Liver (tissue), 9 donors: ENCODE measurements around the gene PYGB. TPM values are rescaled to one million over a fixed set of nuclear protein-coding genes. Genes with fewer than 3 reads are reported as not detected.

Source experiments
- DNase-seq: peaks from one replicate; pipeline ENCODE4 v3.0.0-alpha.2; 2017; ENCODE audit warnings: low spot score
- H3K27ac ChIP-seq, 2 donors: one replicate each; pipeline ENCODE4 v1.7.0; 2013; ENCODE audit warnings: inconsistent platforms in 2 of 2, low read length in 2 of 2, control low read depth in 1 of 2, low read depth in 1 of 2, mild to moderate bottlenecking in 1 of 2
- H3K27me3 ChIP-seq, 4 donors: one replicate each; pipeline versions ENCODE4 v1.6.1 to v1.7.0; 2013; ENCODE audit warnings: low read length in 3 of 4, inconsistent platforms in 1 of 4, mild to moderate bottlenecking in 1 of 4, moderate library complexity in 1 of 4; ENCODE audit not compliant: control insufficient read depth in 4 of 4, insufficient read depth in 4 of 4
- H3K36me3 ChIP-seq, 4 donors: one replicate each; pipeline versions ENCODE4 v1.6.1 to v1.7.0; 2013; ENCODE audit warnings: low read length in 3 of 4, mild to moderate bottlenecking in 3 of 4, low read depth in 1 of 4, moderate library complexity in 1 of 4; ENCODE audit not compliant: control insufficient read depth in 4 of 4, insufficient read depth in 3 of 4
- H3K4me1 ChIP-seq, 4 donors: one replicate each; pipeline versions ENCODE4 v1.6.1 to v1.7.0; 2013; ENCODE audit warnings: low read length in 3 of 4, mild to moderate bottlenecking in 3 of 4, moderate library complexity in 1 of 4; ENCODE audit not compliant: control insufficient read depth in 4 of 4, insufficient read depth in 4 of 4
- H3K4me3 ChIP-seq, 3 donors: one replicate each; pipeline versions ENCODE4 v1.6.1 to v1.7.0; 2013; ENCODE audit warnings: low read length in 3 of 3, control low read depth in 1 of 3, low read depth in 1 of 3, mild to moderate bottlenecking in 1 of 3
- H3K9ac ChIP-seq, 2 donors: one replicate each; pipeline ENCODE4 v1.7.0; 2013; ENCODE audit warnings: low read length in 2 of 2, mild to moderate bottlenecking in 2 of 2, moderate library complexity in 2 of 2, control low read depth in 1 of 2, low read depth in 1 of 2
- H3K9me3 ChIP-seq, 4 donors: one replicate each; pipeline versions ENCODE4 v1.6.1 to v1.7.0; 2013; ENCODE audit warnings: low read length in 3 of 4; ENCODE audit not compliant: control insufficient read depth in 4 of 4
- EGR1 ChIP-seq, 2 donors: IDR thresholded peaks; 2 replicates each; pipeline ENCODE4 v1.6.1; 2016 to 2018; ENCODE audit warnings: antibody characterized with exemption in 2 of 2, low read depth in 2 of 2
- FOXA1 ChIP-seq: IDR thresholded peaks from 2 replicates; pipeline ENCODE4 v1.6.1; 2016; ENCODE audit warnings: antibody characterized with exemption
- FOXA2 ChIP-seq: IDR thresholded peaks from 2 replicates; pipeline ENCODE4 v1.6.1; 2016; ENCODE audit warnings: antibody characterized with exemption
- GABPA ChIP-seq, 2 donors: IDR thresholded peaks in 1 of 2; conservative IDR thresholded peaks in 1 of 2; 2 replicates each; pipeline ENCODE4 v1.6.1; 2016; ENCODE audit warnings: antibody characterized with exemption in 2 of 2, mild to moderate bottlenecking in 1 of 2, moderate library complexity in 1 of 2
- HNF4A ChIP-seq, 2 donors: conservative IDR thresholded peaks; 2 replicates each; pipeline ENCODE4 v1.6.1; 2016; ENCODE audit warnings: antibody characterized with exemption in 2 of 2, mild to moderate bottlenecking in 2 of 2
- HNF4G ChIP-seq: IDR thresholded peaks from 2 replicates; pipeline ENCODE4 v1.6.1; 2016; ENCODE audit warnings: antibody characterized with exemption
- JUND ChIP-seq, 2 donors: IDR thresholded peaks; 2 replicates each; pipeline ENCODE4 v1.6.1; 2016; ENCODE audit warnings: antibody characterized with exemption in 2 of 2
- NR2F2 ChIP-seq: IDR thresholded peaks from 2 replicates; pipeline ENCODE4 v1.6.1; 2016; ENCODE audit warnings: antibody characterized with exemption
- RXRA ChIP-seq, 2 donors: IDR thresholded peaks; 2 replicates each; pipeline ENCODE4 v1.6.1; 2017 to 2018; ENCODE audit warnings: antibody characterized with exemption in 2 of 2, mild to moderate bottlenecking in 1 of 2
- SP1 ChIP-seq: IDR thresholded peaks from 2 replicates; pipeline ENCODE4 v1.6.1; 2018; ENCODE audit warnings: antibody characterized with exemption, mild to moderate bottlenecking
- TAF1 ChIP-seq: conservative IDR thresholded peaks from 2 replicates; pipeline ENCODE4 v1.6.1; 2016; ENCODE audit warnings: antibody characterized with exemption, mild to moderate bottlenecking
- YY1 ChIP-seq: IDR thresholded peaks from 2 replicates; pipeline ENCODE4 v1.6.1; 2016; ENCODE audit warnings: antibody characterized with exemption, mild to moderate bottlenecking
- WGBS: extraction: QIAGEN DNeasy Blood & Tissue Kit; methylation state at CpG from one replicate; pipeline ENCODE4 v1.1.7; 2013; 5-methylcytosine and 5-hydroxymethylcytosine counted together
- polyA plus RNA-seq, 2 donors: library from polyadenylated mRNA; stranded (reverse) in 1 of 2; unstranded in 1 of 2; fragments of 200-250 nt in 1 of 2; fragments of >200 nt in 1 of 2; fragmentation: Nextera tagmentation in 1 of 2; extraction: Ambion mirVana in 1 of 2; gene quantifications; one replicate each; pipeline versions ENCODE4 v1.2.1 to v1.2.3, GENCODE V29; 2013 to 2015
- total RNA-seq, 2 donors: library from RNA; depleted of rRNA; stranded (reverse); fragments of >200 nt; gene quantifications; one replicate each; pipeline ENCODE4 v1.2.3, GENCODE V29; 2014
- TF ChIP-seq, protein P1 (sequence below): IDR thresholded peaks from 2 replicates; pipeline ENCODE4 v1.6.1; 2016; ENCODE audit warnings: antibody characterized with exemption
- TF ChIP-seq, protein P2 (sequence below): IDR thresholded peaks from 2 replicates; pipeline ENCODE4 v1.6.1; 2016; ENCODE audit warnings: antibody characterized with exemption
- TF ChIP-seq, protein P3 (sequence below): IDR thresholded peaks from 2 replicates; pipeline ENCODE4 v1.6.1; 2016; ENCODE audit warnings: antibody characterized with exemption, mild to moderate bottlenecking
- TF ChIP-seq, protein P4 (sequence below): IDR thresholded peaks from 2 replicates; pipeline ENCODE4 v1.6.1; 2016; ENCODE audit warnings: antibody characterized with exemption
- TF ChIP-seq, protein P5 (sequence below): fragments of 150-350 bp; IDR thresholded peaks from 2 replicates; pipeline ENCODE4 v1.5.1; 2017; ENCODE audit warnings: improper control_type of control experiment, low read depth, low read length; ENCODE audit not compliant: missing input control
- donor health status: healthy.
- donor health status: healthy.
- donor health status: healthy.
- donor health status: healthy.
- donor health status: healthy.

The PYGB gene
- total and polyA plus RNA-seq, 4 donors: 3.6 to 11.7 (median 9.8) TPM

DNA sequence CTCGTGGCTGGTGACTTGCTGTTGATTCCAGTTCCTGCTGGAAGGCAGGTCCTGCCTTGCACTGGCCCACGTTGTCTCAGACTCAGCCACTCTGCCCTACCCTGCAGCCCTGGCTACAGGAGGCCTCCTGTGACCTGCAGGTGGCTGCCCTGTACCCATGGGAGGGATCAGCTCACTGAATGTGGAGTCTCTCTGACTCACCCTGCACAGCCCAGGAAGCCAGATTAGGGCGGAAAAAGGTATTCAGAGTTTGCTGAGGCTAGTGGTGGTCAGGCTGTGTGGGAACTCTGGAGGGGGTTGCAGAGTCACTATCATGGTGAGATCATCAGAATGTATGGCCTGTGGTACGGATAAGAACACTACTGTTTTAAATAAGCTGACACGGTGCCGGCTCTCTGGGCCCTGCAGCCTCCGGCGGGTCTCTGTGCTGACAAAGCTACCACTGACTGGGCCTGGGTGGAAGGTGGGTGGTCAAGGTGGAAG lies 24.7 kb upstream of the PYGB start:
- H3K4me1 ChIP-seq: peaks cover 8 to 26% (median 18%) of the 10 kb centered on the region in 4 donors
- no peak overlapping the region for H3K27ac ChIP-seq
- H3K27me3 ChIP-seq: no peaks in the 10 kb centered on the region
- WGBS: 88% methylated on average over 8 of the region's 8 CpGs
- peaks cover 0 to 17% (median 0%) of the 10 kb centered on the region in 4 donors for H3K36me3 ChIP-seq
- H3K9ac ChIP-seq: no peak overlapping the region
- H3K4me3 ChIP-seq: no peak overlapping the region
- TF ChIP-seq JUND (IDR thresholded peaks at IDR 0.05) (no peak), RXRA (IDR thresholded peaks at IDR 0.05) (no peak), EGR1 (IDR thresholded peaks at IDR 0.05; ENCODE audit: low read depth in 2 of 2) (no peak), NR2F2 (no peak)
- TF ChIP-seq, protein P1, sequence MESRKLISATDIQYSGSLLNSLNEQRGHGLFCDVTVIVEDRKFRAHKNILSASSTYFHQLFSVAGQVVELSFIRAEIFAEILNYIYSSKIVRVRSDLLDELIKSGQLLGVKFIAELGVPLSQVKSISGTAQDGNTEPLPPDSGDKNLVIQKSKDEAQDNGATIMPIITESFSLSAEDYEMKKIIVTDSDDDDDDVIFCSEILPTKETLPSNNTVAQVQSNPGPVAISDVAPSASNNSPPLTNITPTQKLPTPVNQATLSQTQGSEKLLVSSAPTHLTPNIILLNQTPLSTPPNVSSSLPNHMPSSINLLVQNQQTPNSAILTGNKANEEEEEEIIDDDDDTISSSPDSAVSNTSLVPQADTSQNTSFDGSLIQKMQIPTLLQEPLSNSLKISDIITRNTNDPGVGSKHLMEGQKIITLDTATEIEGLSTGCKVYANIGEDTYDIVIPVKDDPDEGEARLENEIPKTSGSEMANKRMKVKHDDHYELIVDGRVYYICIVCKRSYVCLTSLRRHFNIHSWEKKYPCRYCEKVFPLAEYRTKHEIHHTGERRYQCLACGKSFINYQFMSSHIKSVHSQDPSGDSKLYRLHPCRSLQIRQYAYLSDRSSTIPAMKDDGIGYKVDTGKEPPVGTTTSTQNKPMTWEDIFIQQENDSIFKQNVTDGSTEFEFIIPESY: no peak
- TF ChIP-seq, protein P2, sequence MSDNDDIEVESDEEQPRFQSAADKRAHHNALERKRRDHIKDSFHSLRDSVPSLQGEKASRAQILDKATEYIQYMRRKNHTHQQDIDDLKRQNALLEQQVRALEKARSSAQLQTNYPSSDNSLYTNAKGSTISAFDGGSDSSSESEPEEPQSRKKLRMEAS: no peak
- DNase-seq: no peak
- no peaks in the 10 kb centered on the region for H3K9me3 ChIP-seq

DNA sequence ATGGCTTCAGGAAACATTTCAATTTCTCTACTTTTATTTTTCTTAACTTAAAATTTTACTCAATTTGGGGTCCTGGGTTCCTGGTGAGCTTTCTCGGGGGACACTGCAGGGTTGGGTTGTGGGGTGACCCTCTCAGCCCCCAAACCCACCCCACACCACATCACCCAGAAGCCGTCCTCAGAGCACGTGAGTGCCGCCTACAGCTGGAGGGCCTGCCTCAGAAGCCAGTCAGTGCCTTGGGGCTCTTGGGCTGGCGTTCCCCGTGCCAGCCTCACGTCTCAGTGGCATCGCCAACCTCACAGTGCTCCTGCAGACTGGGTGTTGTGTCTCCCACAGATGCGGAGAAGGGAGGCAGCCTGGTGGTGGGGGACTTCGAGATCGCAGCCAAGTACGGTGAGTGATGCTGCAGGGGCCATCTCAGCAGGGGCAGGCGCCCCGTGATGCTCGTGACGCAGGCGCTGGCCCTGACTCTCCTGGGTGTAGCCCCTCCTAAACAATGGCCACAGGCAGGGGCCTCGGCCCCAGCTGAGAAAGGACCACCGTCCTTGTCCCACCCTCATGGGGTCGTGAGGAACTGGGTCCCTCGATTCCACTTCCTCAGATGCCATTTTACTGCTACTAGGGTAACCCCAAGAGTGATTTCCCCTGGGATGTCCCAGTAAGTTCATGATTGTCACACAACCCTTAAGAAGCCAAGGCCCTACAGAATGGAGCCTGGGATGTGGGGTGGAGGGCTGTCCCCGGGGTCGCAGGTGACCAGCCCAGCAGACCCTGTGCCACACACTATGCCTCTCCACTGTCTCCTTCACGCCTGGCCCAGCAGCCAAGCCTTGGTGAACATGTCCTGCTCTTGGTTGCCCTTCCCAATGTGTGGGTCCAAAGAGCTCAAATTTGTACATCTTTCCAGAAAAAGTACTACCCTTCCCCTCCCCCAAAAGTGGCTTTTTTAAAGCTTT lies 23.8 kb upstream of the PYGB start:
- Histone ChIP-seq H3K9me3 (no peaks in the 10 kb centered on the region), H3K9ac (no peak overlapping the region), H3K4me3 (no peak overlapping the region), H3K4me1 (peaks cover 8 to 26% (median 18%) of the 10 kb centered on the region in 4 donors), H3K27ac (no peak overlapping the region), H3K27me3 (no peaks in the 10 kb centered on the region), H3K36me3 (peaks cover 0 to 11% (median 0%) of the 10 kb centered on the region in 4 donors)
- DNase-seq: no peak
- 96% methylated on average over 24 of the region's 24 CpGs for WGBS
- TF ChIP-seq FOXA1 (no peak), EGR1 (IDR thresholded peaks at IDR 0.05; ENCODE audit: low read depth in 2 of 2) (no peak), SP1 (no peak), FOXA2 (no peak), YY1 (no peak), TAF1 (no peak), GABPA (IDR thresholded peaks at IDR 0.05 in 1 of 2, conservative IDR thresholded peaks at IDR 0.05 in 1 of 2) (no peak), HNF4G (no peak), NR2F2 (no peak), HNF4A (conservative IDR thresholded peaks at IDR 0.05) (no peak), JUND (IDR thresholded peaks at IDR 0.05) (no peak)
- TF ChIP-seq, protein P2: no peak
- TF ChIP-seq, protein P3, sequence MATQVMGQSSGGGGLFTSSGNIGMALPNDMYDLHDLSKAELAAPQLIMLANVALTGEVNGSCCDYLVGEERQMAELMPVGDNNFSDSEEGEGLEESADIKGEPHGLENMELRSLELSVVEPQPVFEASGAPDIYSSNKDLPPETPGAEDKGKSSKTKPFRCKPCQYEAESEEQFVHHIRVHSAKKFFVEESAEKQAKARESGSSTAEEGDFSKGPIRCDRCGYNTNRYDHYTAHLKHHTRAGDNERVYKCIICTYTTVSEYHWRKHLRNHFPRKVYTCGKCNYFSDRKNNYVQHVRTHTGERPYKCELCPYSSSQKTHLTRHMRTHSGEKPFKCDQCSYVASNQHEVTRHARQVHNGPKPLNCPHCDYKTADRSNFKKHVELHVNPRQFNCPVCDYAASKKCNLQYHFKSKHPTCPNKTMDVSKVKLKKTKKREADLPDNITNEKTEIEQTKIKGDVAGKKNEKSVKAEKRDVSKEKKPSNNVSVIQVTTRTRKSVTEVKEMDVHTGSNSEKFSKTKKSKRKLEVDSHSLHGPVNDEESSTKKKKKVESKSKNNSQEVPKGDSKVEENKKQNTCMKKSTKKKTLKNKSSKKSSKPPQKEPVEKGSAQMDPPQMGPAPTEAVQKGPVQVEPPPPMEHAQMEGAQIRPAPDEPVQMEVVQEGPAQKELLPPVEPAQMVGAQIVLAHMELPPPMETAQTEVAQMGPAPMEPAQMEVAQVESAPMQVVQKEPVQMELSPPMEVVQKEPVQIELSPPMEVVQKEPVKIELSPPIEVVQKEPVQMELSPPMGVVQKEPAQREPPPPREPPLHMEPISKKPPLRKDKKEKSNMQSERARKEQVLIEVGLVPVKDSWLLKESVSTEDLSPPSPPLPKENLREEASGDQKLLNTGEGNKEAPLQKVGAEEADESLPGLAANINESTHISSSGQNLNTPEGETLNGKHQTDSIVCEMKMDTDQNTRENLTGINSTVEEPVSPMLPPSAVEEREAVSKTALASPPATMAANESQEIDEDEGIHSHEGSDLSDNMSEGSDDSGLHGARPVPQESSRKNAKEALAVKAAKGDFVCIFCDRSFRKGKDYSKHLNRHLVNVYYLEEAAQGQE: no peak
- TF ChIP-seq, protein P4, sequence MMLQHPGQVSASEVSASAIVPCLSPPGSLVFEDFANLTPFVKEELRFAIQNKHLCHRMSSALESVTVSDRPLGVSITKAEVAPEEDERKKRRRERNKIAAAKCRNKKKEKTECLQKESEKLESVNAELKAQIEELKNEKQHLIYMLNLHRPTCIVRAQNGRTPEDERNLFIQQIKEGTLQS: no peak
- TF ChIP-seq, protein P5, sequence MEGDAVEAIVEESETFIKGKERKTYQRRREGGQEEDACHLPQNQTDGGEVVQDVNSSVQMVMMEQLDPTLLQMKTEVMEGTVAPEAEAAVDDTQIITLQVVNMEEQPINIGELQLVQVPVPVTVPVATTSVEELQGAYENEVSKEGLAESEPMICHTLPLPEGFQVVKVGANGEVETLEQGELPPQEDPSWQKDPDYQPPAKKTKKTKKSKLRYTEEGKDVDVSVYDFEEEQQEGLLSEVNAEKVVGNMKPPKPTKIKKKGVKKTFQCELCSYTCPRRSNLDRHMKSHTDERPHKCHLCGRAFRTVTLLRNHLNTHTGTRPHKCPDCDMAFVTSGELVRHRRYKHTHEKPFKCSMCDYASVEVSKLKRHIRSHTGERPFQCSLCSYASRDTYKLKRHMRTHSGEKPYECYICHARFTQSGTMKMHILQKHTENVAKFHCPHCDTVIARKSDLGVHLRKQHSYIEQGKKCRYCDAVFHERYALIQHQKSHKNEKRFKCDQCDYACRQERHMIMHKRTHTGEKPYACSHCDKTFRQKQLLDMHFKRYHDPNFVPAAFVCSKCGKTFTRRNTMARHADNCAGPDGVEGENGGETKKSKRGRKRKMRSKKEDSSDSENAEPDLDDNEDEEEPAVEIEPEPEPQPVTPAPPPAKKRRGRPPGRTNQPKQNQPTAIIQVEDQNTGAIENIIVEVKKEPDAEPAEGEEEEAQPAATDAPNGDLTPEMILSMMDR: no peak
